Activated T-cell treated with anti-CD3 and anti-CD28 coated beads for 24 hours (primary cell): ENCODE results near the gene SH3YL1.

Source experiments
- DNase-seq: peaks from one replicate; pipeline ENCODE4 v3.0.0-alpha.2; 2020; ENCODE audit warnings: low read depth

SH3YL1 gene

DNA sequence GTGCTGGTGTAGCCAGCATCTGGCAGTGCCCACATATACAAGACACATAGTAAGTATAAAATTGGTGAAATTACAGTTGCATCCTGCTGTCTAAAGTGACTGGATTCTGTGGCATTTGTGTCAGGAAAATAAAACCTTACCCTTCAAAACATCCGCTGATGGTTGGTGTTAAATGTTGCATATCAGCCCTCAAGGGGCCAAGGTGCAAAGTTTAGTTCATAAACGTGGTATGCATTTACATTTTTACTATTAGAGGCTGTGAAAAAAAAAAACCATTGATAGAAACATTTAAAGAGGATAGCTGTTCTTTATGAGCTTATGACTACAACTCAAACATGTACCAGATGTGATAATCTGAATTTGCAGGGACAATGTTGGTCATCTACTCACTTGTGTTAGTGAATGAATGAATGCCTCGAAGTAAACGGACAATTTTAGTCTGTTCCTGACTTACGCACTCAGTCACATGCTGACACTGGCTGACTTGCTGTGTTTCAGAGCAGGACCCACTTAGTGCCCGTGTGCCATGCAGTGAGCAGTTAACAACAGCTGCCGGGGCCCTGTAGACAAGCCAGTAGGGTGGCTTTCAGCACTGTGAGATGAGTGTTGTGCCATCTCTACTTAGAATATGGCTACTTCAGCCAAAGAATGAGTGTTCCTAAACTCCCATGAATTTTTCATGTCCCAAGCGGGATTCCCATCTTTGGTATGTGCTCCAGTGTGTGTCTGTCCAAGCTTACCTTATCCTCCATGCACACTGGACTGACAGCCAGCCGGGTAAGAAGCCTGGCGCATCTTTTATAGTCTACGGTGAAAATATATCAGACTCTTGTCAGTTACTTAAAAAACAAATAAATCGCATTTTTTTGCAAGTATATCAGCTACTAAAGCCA lies 18.8 kb upstream of the SH3YL1 start:
- no peak for DNase-seq

DNA sequence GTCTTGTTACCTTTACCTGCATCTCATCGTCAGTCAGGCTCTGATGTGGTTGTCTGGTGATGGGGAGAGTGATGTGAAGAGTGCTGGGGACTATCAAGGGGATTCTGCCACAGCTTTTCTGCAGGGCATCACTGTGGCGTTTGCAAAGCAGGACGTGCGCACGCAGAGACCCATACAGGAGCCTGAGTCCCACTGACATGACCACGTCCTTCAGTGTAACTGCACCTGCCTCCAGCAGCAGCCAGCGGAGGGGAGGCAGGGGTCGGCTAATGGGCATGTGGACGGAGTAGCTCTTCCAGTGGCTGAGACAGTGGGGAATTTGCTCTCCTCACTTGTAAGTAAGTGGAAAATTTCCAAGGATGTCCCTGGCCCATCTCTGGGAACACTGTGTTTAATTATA lies 17.5 kb upstream of the SH3YL1 start:
- no peak for DNase-seq

- no peak for DNase-seq
Measured at GRCh38 chr2:280650-281110, 16.8 kb upstream of the SH3YL1 start.

DNA sequence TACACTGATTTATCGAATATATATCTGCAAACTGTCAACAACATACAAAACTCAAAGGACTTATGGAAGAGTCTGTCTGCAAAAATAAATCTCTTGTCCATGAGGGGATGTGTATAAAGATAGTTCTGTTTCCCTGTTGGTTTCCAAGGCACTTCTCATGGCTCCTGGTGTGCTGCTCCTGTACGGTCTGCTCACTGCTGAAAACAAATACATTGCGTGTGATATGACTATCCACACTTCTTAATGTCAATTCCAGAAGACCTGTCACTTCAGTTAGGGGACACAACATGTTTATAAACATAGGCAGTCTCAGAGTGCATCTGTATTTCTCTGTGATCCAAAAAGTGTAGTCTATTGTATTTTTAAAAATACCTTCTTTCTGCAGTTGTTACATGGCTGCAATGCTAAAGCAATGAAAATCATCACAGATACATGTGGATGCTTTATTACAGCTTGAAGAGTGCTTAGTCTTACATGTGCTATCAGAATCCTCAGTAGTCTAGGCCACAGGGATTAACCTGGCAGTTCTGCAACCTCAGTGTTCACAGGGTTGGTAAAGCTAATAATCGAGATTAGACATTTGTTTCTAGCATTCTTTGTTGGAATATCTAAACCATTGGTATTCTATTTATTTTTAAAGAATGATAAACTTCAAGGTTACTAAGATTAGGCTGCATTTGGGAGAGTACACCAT lies 16.3 kb upstream of the SH3YL1 start:
- DNase-seq: no peak

DNA sequence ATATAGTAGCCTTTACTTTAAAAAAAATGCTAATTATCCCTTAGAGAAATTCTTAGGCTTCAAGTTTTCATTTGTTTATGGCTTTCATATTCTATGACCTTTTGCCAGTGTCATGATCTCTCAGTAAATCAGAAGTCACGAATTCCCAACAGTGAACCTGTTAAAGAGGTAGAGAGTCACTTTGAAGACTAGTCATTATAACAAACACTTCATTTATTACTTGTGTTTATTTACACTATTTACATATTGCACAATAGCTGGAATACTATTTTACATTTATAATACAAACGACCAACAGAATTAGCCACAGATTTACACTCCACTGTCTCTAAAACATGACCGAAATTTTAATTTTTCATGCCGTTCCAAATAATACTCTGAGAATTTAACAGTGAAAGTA lies 15.5 kb upstream of the SH3YL1 start:
- no peak for DNase-seq

GRCh38 chr2:278927-279320 lies 15.1 kb upstream of the SH3YL1 start:
- no peak for DNase-seq

DNA sequence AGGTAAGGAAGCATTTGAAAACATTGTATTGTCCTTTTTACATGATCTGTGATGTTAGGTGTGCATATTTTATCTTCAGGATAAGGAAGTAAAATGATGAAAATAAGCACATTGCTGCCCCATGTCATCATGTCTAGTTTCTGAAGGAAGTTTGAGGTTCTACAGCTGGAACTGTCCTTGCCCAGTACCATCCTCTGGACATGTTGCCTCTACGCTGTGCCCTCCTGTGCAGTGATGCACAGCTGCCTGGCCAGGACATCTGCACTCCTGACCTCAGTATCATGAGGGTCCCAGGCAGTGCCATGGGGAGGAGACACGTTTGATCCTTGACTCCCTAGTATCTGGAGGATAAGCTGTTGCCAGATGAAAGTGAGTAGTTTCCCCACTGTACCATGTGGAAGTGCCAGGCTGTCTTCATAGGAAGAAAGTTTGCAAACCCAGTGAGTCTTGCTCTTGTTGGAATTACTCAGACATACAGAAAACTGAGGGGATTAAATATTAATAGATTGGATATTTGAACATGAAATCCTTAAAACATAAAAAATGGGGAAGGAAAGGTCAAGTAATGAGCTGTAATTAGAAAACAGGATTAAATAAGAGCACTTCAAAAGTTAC lies 14.6 kb upstream of the SH3YL1 start:
- DNase-seq: no peak

DNA sequence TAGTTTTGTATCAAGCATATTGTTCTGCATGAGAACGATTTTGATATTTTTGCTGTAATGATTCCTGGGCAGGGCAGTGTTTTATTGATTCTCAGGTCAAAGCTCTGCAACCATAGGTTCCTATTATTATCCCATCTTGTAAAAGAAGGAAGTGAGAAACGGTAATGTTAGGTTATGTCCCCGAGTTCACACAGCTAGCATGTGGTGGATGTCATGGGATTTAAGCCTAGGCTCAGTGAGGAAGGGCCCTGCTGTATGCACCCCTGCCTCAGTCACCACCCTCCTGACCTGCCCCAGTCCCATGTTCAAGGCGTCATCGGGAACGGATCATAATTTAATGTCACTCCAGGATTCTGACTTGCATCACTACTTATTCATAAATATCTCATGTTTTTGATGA lies 11.6 kb upstream of the SH3YL1 start:
- DNase-seq: no peak

DNA sequence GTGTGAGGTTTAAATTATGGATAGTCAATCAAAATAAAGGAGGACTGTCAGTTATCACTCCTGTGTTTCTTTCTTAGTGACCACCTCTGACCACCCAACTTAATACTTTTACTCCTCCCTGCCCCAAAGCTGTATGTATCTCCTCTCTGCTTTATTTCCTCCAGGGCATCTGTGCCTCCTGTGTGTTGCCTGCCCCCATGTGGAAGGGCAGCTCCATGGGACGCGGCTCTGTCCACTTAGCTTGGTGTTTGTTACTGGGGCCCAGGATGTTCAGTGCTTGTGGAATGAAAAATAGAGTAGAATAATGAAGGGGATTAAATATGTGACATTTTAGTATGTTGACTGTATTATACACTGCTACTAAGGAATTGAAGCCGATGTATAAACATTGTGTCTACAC lies 10.7 kb upstream of the SH3YL1 start:
- DNase-seq: no peak

DNA sequence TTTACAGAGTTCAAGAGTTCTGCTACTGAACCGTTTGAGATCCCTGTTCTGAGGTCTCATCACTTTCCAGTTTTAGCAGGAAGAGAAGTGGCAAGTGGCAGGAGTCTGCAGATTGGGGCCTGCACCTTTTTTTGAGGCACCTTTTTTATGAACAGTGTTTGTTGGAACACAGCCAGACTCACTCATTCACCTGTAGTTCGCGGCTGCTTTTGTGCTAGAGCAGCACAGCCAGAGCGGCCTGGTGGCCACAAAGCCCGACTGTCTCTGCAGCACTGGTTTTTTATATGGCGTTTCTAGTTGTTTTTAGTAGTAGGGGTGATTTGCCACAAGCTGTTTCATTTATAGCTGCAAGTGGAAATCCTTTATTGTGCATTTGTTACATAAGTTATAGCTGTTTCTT lies 9.5 kb upstream of the SH3YL1 start:
- DNase-seq: no peak

DNA sequence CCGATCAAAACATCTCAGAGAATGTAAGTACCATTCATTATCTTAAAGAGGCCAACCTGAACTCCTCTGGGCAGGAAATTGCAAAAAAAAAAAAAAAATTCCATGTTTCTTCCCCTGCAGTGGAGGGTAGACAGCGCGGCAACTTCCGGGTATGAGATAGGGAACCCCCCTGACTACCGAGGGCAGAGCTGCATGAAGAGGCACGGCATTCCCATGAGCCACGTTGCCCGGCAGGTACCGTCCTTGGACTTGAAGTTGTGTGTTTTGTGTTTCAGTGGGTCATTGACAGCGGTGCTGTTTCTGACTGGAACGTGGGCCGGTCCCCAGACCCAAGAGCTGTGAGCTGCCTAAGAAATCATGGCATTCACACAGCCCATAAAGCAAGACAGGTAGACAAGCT lies 8.1 kb upstream of the SH3YL1 start:
- DNase-seq: no peak

DNA sequence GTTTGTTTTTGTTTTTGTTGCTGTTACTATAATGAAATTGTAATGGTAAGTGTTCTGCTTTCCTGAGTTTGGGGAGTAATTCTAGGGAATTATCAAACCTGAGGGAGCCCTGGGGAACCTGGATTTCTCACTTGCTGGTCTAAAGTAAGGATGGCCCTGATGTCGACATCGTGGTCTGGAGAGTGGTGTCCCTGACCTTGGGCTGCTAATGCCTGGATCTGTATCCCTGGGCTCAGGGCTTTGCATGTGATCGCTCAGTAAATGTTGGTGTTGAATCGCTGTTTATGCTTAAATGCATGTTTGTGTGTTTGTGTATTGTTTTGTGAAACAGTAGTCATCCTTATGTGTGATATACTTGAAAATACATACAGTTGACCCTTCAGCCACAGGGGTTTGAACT lies 7.0 kb upstream of the SH3YL1 start:
- no peak for DNase-seq

DNA sequence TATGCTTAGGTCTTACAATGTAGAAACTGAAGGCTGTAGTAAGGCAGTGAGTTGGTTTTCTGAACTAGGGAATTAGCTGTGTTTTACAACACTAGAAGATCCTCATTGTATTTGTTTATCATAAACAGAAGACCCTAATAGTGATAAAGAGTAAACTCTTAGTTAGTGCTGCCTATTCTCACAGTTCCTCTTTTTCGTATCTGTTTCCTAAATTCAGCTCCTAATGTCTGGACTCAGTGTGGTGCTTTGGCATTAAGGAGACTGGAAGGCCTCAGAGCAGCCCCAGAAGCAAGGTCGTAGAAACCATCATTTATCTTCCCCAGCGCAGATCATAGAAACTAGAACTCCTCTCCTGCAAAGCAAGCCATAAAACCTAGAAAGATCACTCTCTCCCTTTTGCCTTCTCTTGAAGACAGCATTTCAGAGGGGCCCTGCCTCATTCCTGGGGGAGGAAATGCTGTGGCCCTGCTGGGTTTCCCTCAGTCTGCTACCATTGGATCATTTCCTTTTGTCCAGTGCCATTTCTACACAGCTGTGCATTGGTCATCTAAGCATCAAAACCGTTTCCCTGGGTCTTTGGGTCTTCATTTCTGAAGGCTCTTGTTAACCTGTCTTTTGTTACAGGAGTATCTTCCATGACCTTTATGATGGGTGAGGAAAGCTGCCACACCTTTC lies 5.7 kb upstream of the SH3YL1 start:
- no peak for DNase-seq

- no peak for DNase-seq
Measured at GRCh38 chr2:268323-268722, 4.5 kb upstream of the SH3YL1 start.

GRCh38 chr2:264493-265468 lies 949 bp upstream of the SH3YL1 start, which contains the start of gene ACP1:
Gene ACP1, plus strand, starts transcription at chr2:264947. Its CDS starts 18 bp downstream, at chr2:264965.
- DNase-seq: peak; percentile 93

GRCh38 chr2:263022-263738 lies 652 bp downstream of the SH3YL1 start:
- DNase-seq: no peak

GRCh38 chr2:262117-262516 lies 1.7 kb downstream of the SH3YL1 start:
- no peak for DNase-seq

- DNase-seq: no peak
Measured at GRCh38 chr2:260507-261161, 3.2 kb downstream of the SH3YL1 start.

GRCh38 chr2:259789-260331 lies 4.0 kb downstream of the SH3YL1 start:
- no peak for DNase-seq

- DNase-seq: no peak
Measured at GRCh38 chr2:258933-259332, 4.9 kb downstream of the SH3YL1 start.
